ENCODE results near the gene CANT1. TPM values are rescaled to one million over a fixed set of nuclear protein-coding genes. Genes with fewer than 3 reads are reported as not detected.
"Not testable (repeated sequence)": the region's sequence is repeated elsewhere in the genome, so short reads cannot be mapped to it uniquely, and the experiment has no call there.

The CANT1 gene
- total RNA-seq, 6 experiments from 2014 or later, result 84.2 to 103 (median 92.4) TPM

DNA sequence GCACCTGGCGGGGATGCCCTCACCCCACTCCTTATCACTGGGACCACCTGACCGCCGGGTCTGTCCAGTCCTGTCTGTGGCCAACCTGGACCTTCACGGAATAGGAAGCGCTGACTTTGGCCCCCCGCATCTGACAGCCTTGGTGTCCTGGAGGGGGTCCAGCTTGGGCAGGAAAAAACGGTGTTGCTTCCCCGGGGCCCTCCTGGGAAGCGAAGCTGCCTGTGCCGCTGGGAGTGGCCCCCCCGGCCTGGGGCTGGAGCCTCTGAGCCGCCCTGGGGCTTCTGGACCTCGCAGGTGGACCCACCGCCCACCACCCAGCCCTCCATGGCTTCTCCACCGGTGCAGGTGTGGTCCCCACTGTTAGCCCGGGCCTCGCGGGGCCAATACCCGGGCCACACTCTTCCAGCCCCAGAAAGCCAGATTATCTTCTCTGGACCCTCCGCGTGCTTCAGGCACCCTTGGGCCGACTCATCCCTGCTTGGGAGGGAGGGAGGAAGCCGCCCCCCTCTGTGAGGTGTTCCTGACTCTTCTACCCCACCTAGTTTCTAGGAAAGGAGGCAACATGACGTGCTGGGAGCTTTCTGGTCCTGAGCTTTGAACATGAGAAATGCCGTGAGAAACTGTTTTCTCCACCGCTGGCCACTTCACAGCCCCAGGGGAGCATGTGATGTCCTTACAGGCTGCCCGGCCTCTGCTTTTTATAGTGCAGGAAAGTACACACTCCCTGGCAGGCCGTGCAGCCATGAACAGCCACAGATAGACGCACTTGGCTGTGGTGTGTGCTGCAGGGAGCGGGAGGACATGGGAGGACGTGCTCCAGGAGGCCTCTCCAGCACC, 15.6 kb upstream of the CANT1 start:
- Mint-ChIP-seq H3K4me1 (ENCODE audit: low read depth) (peaks cover 55% of the 10 kb centered on the region), H3K27me3 (ENCODE audit: insufficient read depth) (peaks cover 4% of the 10 kb centered on the region; the same call in 1 of the 2 replicates), H3K4me3 (peak overlapping the region; percentile 94), H3K27ac (peak overlapping the region; percentile 76), H3K9me3 (no peaks in the 10 kb centered on the region), H3K36me3 (ENCODE audit: low read depth) (peaks cover 4% of the 10 kb centered on the region; the same call in 1 of the 2 replicates)
- DNase-seq, result peak; percentile 33
- TF ChIP-seq CTCF (IDR thresholded peaks at IDR 0.05), result no peak; the same call in 1 of the 2 replicates

- DNase-seq, result no peak
Observed at GRCh38 chr17:79023886-79024771, 14.6 kb upstream of the CANT1 start, which contains the start of gene C1QTNF1. Gene C1QTNF1, plus strand, starts transcription at chr17:79024169. Its CDS starts 19,800 bp downstream, at chr17:79043969.

DNA sequence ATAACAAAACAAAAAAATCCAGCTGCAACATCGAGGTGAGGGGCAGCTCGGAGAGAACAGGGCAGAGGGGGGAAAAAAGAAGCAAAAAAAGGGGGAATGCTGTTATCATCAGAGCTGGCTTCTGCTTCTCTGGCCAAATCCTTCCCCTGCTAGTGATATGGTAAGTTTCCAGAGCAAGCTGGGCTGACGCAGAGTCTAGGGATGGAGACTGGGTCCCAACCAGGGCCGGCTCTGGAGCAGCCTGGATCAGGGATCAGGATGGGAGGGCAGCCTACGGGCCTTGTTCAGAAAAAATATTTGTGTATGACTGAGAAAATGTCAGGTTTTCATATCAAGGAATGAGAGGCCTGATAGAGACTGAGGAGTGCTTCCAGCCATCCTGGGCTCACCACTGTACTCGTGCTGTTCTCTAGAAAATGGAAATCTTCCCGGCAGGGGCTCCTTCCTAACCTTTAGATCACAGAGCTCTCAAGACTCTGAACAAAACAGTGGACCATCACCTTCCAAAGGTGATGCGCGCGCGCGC, 13.7 kb upstream of the CANT1 start:
- H3K27me3 Mint-ChIP-seq (ENCODE audit: insufficient read depth), result peaks cover 4% of the 10 kb centered on the region; the same call in 1 of the 2 replicates
- DNase-seq, result no peak
- peaks cover 54% of the 10 kb centered on the region for H3K4me1 Mint-ChIP-seq (ENCODE audit: low read depth)
- no peak overlapping the region for H3K27ac Mint-ChIP-seq
- H3K36me3 Mint-ChIP-seq (ENCODE audit: low read depth), result peaks cover 4% of the 10 kb centered on the region; the same call in 1 of the 2 replicates
- TF ChIP-seq CTCF (IDR thresholded peaks at IDR 0.05), result no peak
- H3K9me3 Mint-ChIP-seq, result no peaks in the 10 kb centered on the region
- peak overlapping the region; percentile 94 for H3K4me3 Mint-ChIP-seq

More at GRCh38 chr17:79023886-79024771, 14.6 kb upstream of the CANT1 start, which contains the start of gene C1QTNF1:
- H3K27me3 Mint-ChIP-seq (ENCODE audit: insufficient read depth), result peaks cover 4% of the 10 kb centered on the region; the same call in 1 of the 2 replicates
- peak within 1 kb of the TSS; percentile 69; the same call in 1 of the 2 replicates for H3K27ac Mint-ChIP-seq
- H3K36me3 Mint-ChIP-seq (ENCODE audit: low read depth), result peaks cover 4% of the 10 kb centered on the region; the same call in 1 of the 2 replicates
- peaks cover 58% of the 10 kb centered on the region for H3K4me1 Mint-ChIP-seq (ENCODE audit: low read depth)
- peak; percentile 73 for TF ChIP-seq CTCF (IDR thresholded peaks at IDR 0.05)
- peak within 1 kb of the TSS; percentile 94 for H3K4me3 Mint-ChIP-seq
- no peaks in the 10 kb centered on the region for H3K9me3 Mint-ChIP-seq

GRCh38 chr17:79022507-79022991, 13.0 kb upstream of the CANT1 start:
- Mint-ChIP-seq H3K9me3 (no peaks in the 10 kb centered on the region), H3K27ac (no peak overlapping the region), H3K4me1 (ENCODE audit: low read depth) (peaks cover 47% of the 10 kb centered on the region), H3K4me3 (no peak overlapping the region), H3K36me3 (ENCODE audit: low read depth) (peaks cover 4% of the 10 kb centered on the region; the same call in 1 of the 2 replicates), H3K27me3 (ENCODE audit: insufficient read depth) (peaks cover 4% of the 10 kb centered on the region; the same call in 1 of the 2 replicates)
- TF ChIP-seq CTCF (IDR thresholded peaks at IDR 0.05), result no peak
- DNase-seq, result no peak

- not testable (repeated sequence) for H3K4me3 Mint-ChIP-seq; H3K36me3 Mint-ChIP-seq (ENCODE audit: low read depth); H3K27me3 Mint-ChIP-seq (ENCODE audit: insufficient read depth); DNase-seq; H3K9me3 Mint-ChIP-seq; H3K27ac Mint-ChIP-seq
- H3K4me1 Mint-ChIP-seq (ENCODE audit: low read depth), result peaks cover 40% of the 10 kb centered on the region
Observed at GRCh38 chr17:79021929-79022328, 12.4 kb upstream of the CANT1 start.

Measured in HFFc6 (cell line).